GM18868 (cell line): ENCODE measurements around the gene SRGAP2C.
"Not testable (repeated sequence)": the region's sequence is repeated elsewhere in the genome, so short reads cannot be mapped to it uniquely, and the experiment has no call there.

Experiments
- ATAC-seq: cut with Tn5 transposase; IDR thresholded peaks from one replicate; pipeline ENCODE4 v1.9.1; 2021; ENCODE audit warnings: mild to moderate bottlenecking, moderate library complexity; ENCODE audit not compliant: unreplicated experiment

SRGAP2C gene

GRCh38 chr1:121226295-121226904 lies 41.6 kb downstream of the SRGAP2C start:
- not testable (repeated sequence) for ATAC-seq

- not testable (repeated sequence) for ATAC-seq
These were observed 42.1 kb downstream of the SRGAP2C start for GRCh38 chr1:121226925-121227324.

- not testable (repeated sequence) for ATAC-seq
These were observed 43.0 kb downstream of the SRGAP2C start for GRCh38 chr1:121227544-121228330.

GRCh38 chr1:121230636-121231035 lies 45.9 kb downstream of the SRGAP2C start:
- ATAC-seq: not testable (repeated sequence)

DNA sequence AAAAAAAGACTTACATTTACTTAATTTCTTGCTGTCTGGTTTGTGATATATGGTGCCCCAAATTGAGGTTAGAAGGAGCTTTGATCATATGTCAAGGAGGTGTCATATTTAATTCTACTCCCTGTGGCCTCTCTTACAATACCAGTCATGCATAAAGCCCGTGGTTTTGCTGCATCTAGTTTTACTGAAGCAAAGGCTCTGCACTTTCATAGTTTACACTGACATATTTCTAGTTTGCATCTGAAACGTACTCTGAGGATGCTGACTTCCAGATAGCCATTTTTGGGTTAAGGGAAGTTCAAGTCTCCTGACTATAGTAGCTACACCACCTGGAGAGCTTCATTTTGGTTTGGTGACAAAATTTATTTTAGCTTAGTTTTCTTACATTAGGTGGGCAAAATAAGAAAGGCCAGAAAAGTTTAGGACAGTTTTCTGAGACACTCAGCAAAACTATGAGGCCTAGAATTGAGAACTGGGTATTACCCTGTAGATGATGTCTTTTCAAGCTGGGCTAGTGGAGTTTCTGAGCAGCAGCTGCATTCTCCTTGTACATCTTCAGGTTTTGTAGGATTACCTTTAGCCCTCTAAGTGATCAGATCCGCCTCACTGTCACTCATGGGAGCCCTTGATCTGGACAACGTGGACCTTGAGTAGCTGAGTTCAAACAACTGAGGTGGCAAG lies 47.8 kb downstream of the SRGAP2C start:
- peak; percentile 87 for ATAC-seq

DNA sequence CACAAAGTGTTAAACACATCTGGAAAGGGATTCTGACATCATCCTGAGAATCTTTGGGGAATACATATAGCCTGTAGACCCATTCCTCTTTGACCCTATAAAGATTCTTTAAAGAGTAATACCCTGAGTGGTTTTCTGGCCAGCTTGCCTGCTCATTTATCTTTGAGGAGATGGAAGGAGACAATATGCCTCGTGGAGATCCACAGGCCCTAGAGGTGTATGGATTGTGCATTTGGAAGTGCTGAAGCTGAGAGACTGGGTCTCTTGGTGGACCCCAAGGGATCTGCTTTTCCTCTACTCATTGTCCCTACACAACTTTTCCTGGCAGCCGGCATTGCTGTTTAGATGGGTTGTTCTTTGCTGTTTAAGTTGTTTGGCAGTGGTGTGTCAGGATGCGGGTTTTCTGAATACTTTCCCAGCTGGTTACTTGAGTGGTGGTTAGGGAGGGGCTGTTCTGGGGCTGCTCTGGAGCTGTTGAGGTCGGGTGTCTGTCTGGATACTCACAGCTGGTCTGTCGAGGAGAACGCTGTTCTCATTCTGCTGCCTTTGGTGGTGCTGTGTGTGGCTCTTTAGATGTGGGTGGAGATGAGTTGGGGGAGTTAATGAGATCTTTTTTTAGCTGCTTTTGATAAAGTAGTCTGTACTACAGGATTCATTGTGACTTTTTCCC lies 49.5 kb downstream of the SRGAP2C start:
- ATAC-seq: not testable (repeated sequence)

GRCh38 chr1:121238384-121238783 lies 53.6 kb downstream of the SRGAP2C start:
- ATAC-seq: peak; percentile 89

DNA sequence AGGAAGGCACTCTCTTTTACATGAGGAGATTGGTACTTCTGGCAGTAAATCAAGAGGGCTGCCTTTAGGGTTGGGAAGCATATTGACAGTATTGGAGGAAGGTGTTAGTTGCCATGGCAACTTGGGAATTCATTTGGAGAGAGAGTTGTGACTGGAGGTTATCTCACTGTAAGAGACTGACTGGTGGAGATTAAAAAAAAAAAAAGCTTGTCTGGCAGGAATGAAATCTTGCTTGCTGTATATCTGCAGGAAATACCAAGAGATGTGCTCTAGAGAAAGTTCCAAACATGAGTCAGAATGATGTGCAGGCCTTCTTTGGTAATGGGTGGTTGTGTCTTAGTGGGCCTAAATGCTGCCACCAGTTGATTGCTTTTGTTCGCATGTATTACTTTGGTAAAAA lies 59.1 kb downstream of the SRGAP2C start:
- ATAC-seq: not testable (repeated sequence)

DNA sequence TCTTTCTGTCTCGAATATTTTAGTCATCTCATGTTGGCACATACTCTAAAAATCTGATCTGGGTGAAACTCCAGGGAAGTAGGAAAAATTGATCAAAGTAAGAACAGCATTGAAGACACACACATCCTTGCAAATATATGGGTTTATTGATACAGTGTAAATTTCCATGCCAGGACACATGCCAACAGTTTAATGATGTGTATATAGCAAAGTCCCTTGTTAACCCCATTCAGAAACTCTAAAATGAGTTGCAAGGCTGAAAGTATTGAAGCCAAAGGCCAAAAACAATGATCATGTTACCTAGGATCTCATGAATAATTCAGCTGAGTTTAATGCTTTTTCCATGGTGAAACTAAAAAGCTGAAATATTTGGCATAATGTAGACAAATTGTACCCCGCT lies 61.6 kb downstream of the SRGAP2C start:
- ATAC-seq: not testable (repeated sequence)

DNA sequence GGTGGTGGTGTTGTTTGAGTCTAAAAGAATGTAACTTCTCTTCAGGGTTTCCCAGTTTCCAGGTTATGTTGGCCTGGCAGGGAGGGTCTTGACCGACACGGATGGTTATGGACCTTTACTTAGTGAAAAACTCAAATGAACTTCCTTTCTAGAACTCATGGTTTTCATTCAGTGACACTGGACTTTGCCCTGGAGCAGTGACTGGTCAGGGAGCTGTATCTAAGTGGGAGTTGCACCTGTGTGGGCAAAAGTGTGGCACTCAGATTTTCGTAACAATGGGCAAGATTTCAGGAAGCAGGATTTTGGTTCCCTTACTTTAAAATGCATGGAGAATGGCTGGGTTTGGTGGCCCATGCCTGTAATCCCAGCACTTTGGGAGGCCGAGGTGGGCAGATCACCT lies 67.9 kb downstream of the SRGAP2C start:
- not testable (repeated sequence) for ATAC-seq

- not testable (repeated sequence) for ATAC-seq
These were observed 69.8 kb downstream of the SRGAP2C start for GRCh38 chr1:121254618-121255017.

GRCh38 chr1:121257632-121258031 lies 72.9 kb downstream of the SRGAP2C start:
- not testable (repeated sequence) for ATAC-seq

DNA sequence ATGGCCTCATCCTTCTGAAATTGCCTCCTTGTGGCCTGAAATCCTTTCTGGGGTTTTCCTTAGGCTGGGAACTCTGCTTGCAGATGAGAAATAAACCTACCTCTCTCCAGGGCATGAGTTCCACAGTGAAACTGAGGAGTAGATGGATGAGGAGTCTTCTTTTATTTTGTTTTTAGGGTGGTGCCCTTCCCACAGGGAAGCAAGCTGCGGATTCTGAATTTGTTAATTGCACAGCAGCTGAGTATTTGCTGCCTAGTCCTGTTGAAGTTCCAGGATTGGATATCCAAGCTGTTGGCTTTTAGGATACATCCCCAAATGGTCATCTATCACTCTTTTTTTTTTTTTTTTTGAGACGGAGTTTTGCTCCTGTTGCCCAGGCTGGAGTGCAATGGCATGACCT lies 73.4 kb downstream of the SRGAP2C start:
- not testable (repeated sequence) for ATAC-seq

DNA sequence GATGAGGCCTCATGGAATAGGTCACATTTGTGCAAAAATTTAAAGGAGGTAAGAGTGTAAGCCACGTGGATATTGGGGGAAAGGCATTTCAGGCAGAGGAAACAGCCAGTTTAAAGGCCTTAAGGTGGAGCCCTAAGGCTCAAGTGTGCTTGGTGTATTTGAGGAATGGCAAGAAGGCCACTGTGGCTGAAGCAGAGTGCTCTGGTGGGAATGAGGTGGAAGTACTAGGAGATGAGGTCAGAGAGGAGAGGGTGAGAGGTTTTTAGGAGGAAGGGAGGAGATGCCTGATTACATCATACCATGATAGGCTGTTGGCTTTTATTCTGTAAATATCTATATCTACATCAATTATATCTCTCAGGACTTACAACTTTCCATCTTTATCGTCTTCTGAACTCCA lies 75.4 kb downstream of the SRGAP2C start:
- not testable (repeated sequence) for ATAC-seq

DNA sequence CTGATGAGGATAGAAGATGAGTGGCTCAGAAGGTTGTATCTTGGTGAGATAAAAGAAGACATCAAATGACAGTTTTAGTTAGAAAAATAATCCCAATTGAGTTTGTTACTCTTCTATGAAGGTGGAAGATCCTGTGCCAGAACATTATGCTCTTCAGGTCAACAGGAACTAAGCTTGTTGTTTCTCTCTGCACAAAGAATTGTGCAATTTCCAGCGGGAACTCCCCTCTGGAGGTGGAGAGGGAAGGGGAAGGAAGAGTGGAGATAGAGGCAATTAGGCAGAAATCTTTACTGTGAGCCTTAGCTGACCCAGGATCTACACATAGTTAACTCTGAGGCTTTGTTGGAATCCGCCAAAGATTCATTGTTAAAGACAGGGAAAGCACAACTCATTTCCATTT lies 77.4 kb downstream of the SRGAP2C start:
- ATAC-seq: not testable (repeated sequence)

DNA sequence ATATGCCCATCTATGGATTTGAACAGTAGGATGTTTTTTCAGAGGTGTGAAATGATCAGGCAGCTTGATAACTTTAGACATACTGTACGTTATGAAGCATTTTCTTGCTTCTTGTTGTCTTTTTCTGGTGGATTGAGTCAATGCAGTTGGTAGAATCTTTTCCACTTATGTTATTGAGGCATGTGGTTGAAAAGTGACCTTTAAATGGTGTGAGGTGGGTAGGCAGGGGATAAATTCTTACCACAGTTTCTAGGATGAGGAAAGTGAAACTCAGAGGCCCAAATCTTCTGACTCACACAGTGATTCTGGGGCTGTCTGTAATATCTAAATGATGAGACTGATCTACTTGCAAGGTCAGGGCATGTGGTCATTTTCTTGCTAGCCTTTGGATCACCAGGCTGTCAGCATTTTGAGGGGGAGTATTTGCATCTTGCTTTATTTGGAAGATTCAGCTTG lies 79.0 kb downstream of the SRGAP2C start:
- ATAC-seq: peak; percentile 83

GRCh38 chr1:121267072-121267471 lies 82.3 kb downstream of the SRGAP2C start:
- not testable (repeated sequence) for ATAC-seq

DNA sequence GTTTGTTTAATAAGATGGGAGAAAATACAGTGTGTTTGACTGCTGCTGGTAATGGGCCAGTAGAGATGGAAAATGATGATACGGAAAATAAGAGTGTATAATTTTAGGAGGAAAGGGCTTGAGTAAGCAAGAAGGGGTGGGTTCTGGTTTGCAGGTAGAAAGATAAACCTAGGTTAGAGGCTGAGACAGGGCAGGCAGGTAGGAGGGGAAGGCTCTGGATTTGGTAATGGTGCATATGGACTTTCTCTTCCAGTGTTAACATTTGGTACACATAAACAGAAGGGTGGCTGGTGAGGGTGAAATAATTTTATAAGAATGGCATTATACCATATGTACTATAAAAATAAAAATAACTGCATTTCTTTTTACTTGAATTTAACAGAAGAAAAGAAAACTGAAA lies 84.5 kb downstream of the SRGAP2C start:
- not testable (repeated sequence) for ATAC-seq

DNA sequence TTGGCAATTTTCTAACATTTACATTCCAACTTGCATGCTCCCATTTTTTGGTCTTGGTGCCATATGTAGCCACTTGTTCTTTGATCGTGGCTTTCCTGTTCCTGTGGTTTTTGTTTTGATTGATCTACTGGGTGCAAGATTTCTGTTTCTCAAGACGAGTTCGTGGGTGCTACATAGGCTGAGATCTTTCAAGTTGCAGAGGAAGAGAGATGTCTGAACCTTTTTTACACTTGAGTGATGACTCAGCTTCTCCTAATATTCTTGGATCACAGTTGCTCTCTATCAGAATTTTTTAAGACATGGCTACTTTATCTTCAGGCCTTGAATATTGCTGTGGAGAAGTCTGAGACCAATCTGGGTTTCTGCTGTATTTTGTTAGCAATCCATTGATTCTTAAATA lies 85.2 kb downstream of the SRGAP2C start:
- ATAC-seq: not testable (repeated sequence)

GRCh38 chr1:121271143-121271715 lies 86.5 kb downstream of the SRGAP2C start:
- peak; percentile 68 for ATAC-seq

DNA sequence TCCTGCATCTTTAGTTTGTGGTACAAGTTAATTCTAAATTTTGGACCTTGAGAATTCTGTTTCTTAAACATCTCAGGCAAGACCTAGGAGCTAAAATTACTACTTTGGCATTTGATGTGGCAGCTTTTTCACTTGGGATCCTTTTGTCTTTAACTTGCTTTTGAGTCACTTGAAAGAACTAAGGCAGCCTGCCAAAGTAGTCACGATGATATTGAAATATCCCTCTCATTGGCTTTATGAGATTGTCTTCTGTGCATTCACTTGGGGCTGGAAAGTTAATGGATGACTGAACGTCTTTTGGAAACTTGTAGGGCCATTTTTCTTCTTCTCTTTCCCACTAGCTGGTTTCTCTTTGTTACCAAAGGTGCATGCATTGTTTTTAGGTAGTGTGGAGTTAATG lies 90.7 kb downstream of the SRGAP2C start:
- not testable (repeated sequence) for ATAC-seq
